Mucosa of descending colon (tissue), 3 donors: ENCODE measurements around the gene DPYD. TPM values are rescaled to one million over a fixed set of nuclear protein-coding genes. Genes with fewer than 3 reads are reported as not detected.

Experiments
- ATAC-seq: fragments of 200-7000 bp; cut with Tn5 transposase; one replicate; pipeline ENCODE4 v1.9.1; 2020; ENCODE audit warnings: mild to moderate bottlenecking, moderate library complexity
- DNase-seq, 3 donors: peaks; one replicate each; pipeline ENCODE4 v3.0.0-alpha.2; 2020
- H3K36me3 ChIP-seq: fragments of 200-600 bp; one replicate; pipeline ENCODE4 v1.8.0; 2021; ENCODE audit warnings: low read depth, mild to moderate bottlenecking
- H3K4me1 ChIP-seq: fragments of 200-600 bp; one replicate; pipeline ENCODE4 v1.8.0; 2021; ENCODE audit warnings: low read depth, mild to moderate bottlenecking
- H3K4me3 ChIP-seq: fragments of 200-600 bp; one replicate; pipeline ENCODE4 v1.8.0; 2021; ENCODE audit warnings: mild to moderate bottlenecking
- H3K9me3 ChIP-seq: fragments of 200-600 bp; one replicate; pipeline ENCODE4 v1.8.0; 2021; ENCODE audit warnings: mild to moderate bottlenecking
- intact Hi-C, 2 donors: fragments of 100-400 bp; cut with DNase I in 1 of 2; cut with micrococcal nuclease in 1 of 2; formaldehyde crosslinking; loops; one replicate each; pipeline versions ENCODE4 v1.11.0 to v1.11.1; 2022; cut with DNase I, micrococcal nuclease
- total RNA-seq, 3 donors: library from RNA; stranded (reverse); fragmentation: NEBNext Ultra II Directional in 2 of 3; extraction: Animal tissue kit (Norgen Biotek cat#: 25700) in 2 of 3; gene quantifications; one replicate each; pipeline versions ENCODE4 v1.2.1 to v1.2.4, GENCODE V29; 2021 to 2023
- TF ChIP-seq, protein P1 (sequence below): fragments of 200-600 bp; IDR thresholded peaks from one replicate; pipeline ENCODE4 v1.8.0; 2022; ENCODE audit warnings: antibody characterized with exemption, mild to moderate bottlenecking
- donor health status: DM: no; HTN: no; CAD: no; lungs with moderate emphysema.
- donor health status: DM: no; HTN: no; CAD: no.
- donor health status: DM: no; HTN: yes; CAD: no.

DPYD gene
- total RNA-seq, 3 donors from 2014 or later, result 13.8 to 33.3 (median 19.7) TPM

GRCh38 chr1:97209381-97209957 is 711.4 kb downstream of the DPYD start:
- TF ChIP-seq, protein P1, sequence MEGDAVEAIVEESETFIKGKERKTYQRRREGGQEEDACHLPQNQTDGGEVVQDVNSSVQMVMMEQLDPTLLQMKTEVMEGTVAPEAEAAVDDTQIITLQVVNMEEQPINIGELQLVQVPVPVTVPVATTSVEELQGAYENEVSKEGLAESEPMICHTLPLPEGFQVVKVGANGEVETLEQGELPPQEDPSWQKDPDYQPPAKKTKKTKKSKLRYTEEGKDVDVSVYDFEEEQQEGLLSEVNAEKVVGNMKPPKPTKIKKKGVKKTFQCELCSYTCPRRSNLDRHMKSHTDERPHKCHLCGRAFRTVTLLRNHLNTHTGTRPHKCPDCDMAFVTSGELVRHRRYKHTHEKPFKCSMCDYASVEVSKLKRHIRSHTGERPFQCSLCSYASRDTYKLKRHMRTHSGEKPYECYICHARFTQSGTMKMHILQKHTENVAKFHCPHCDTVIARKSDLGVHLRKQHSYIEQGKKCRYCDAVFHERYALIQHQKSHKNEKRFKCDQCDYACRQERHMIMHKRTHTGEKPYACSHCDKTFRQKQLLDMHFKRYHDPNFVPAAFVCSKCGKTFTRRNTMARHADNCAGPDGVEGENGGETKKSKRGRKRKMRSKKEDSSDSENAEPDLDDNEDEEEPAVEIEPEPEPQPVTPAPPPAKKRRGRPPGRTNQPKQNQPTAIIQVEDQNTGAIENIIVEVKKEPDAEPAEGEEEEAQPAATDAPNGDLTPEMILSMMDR, result no peak
- Histone ChIP-seq H3K36me3 (no peaks in the 10 kb centered on the region), H3K4me1 (no peaks in the 10 kb centered on the region), H3K4me3 (no peak overlapping the region), H3K9me3 (no peaks in the 10 kb centered on the region)
- intact Hi-C loops, result no loop called here
- DNase-seq (no peak), ATAC-seq (no peak)

GRCh38 chr1:97207868-97208267 is 713.0 kb downstream of the DPYD start:
- intact Hi-C loops, result no loop called here
- ATAC-seq (no peak), DNase-seq (no peak)
- no peaks in the 10 kb centered on the region for H3K36me3 ChIP-seq
- H3K4me1 ChIP-seq, result no peaks in the 10 kb centered on the region
- H3K4me3 ChIP-seq, result no peak overlapping the region
- no peaks in the 10 kb centered on the region for H3K9me3 ChIP-seq
- TF ChIP-seq, protein P1, result no peak

DNA sequence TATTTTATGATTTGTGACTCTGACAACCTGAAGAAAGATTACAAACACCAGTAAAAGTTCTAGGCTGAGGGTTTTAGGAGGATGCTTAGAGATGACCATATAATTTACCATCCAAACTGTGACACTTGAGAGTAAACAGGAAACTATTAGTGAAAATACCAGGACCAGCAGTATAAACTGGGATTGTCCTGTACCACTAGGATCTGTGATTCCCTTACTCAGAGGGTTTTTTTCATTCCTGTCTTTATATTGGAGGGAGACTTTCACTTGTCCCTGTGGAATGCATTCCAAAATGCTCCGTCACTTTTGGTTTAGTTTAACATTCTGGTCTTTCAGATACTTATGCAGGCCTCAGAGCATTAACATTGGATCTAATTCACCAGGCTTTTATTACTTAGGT is 716.4 kb downstream of the DPYD start:
- intact Hi-C loops, result no loop called here
- ATAC-seq (no peak), DNase-seq (no peak)
- no peak overlapping the region for H3K4me3 ChIP-seq
- H3K9me3 ChIP-seq, result no peaks in the 10 kb centered on the region
- TF ChIP-seq, protein P1, result no peak
- H3K4me1 ChIP-seq, result no peaks in the 10 kb centered on the region
- no peaks in the 10 kb centered on the region for H3K36me3 ChIP-seq

GRCh38 chr1:97202481-97203380 is 718.1 kb downstream of the DPYD start:
- intact Hi-C loops, result no loop called here

DNA sequence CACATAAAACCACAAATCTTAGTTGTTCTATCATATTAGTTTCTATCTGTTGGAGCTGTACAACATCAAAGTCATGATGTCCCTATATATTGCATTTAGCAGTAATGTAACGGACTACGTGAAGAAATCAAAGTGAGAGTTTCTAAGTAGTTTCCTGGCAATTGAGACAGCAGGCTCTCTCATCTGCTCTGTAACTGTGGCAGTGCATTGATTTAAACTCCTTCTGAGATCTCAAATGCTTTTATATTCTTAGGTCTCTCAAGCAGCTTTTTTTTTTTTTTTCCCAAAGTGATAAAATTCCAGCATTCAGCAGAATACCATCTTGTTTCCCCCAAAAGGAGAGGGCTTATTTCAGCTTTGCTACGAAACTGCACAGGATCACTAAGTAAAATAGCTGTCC is 719.2 kb downstream of the DPYD start:
- H3K4me1 ChIP-seq, result no peaks in the 10 kb centered on the region
- TF ChIP-seq, protein P1, result no peak
- DNase-seq (no peak), ATAC-seq (no peak)
- intact Hi-C loops, result no loop called here
- H3K4me3 ChIP-seq, result no peak overlapping the region
- no peaks in the 10 kb centered on the region for H3K36me3 ChIP-seq
- H3K9me3 ChIP-seq, result no peaks in the 10 kb centered on the region

More at GRCh38 chr1:97202481-97203380, 718.1 kb downstream of the DPYD start:
- TF ChIP-seq, protein P1, result no peak
- H3K9me3 ChIP-seq, result no peaks in the 10 kb centered on the region
- DNase-seq (no peak), ATAC-seq (no peak)
- H3K4me1 ChIP-seq, result no peaks in the 10 kb centered on the region
- H3K36me3 ChIP-seq, result no peaks in the 10 kb centered on the region
- H3K4me3 ChIP-seq, result no peak overlapping the region
